B cell (primary cell): Measurements from ENCODE around the gene FAF1. TPM values are rescaled to one million over a fixed set of nuclear protein-coding genes. Genes with fewer than 3 reads are reported as not detected.
"Not testable (repeated sequence)": the region's sequence is repeated elsewhere in the genome, so short reads cannot be mapped to it uniquely, and the experiment has no call there.

ENCODE experiments used
- ATAC-seq: fragments of 200-7000 bp; cut with Tn5 transposase; one replicate; pipeline ENCODE4 v1.10.0; 2021; ENCODE audit warnings: low read depth, mild to moderate bottlenecking, moderate number of reproducible peaks, moderate library complexity
- CTCF ChIA-PET: fragments of 350-600 bp; sonication (Branson Sonifier 250); formaldehyde crosslinking; loops from one replicate; lab custom pipeline; 2021; ENCODE audit warnings: antibody characterized with exemption, inconsistent platforms; lab: Charles Lee
- POLR2A ChIA-PET: fragments of 350-600 bp; sonication (Branson Sonifier 250); formaldehyde crosslinking; loops from one replicate; lab custom pipeline; 2021; ENCODE audit warnings: antibody characterized with exemption; lab: Charles Lee
- DNase-seq: peaks from one replicate; pipeline ENCODE4 v3.0.0; 2013
- H2AFZ ChIP-seq: 2 replicates; pipeline ENCODE4 v1.6.1; 2012; ENCODE audit warnings: mild to moderate bottlenecking, low read depth, low read length; ENCODE audit not compliant: insufficient read depth, poor library complexity, severe bottlenecking
- H3K27ac ChIP-seq, 2 donors: 1 replicate in 1 of 2; 2 replicates in 1 of 2; pipeline ENCODE4 v1.5.1; 2012 to 2013; ENCODE audit warnings: low read length in 2 of 2, mild to moderate bottlenecking in 2 of 2, moderate library complexity in 1 of 2
- H3K27me3 ChIP-seq, 4 experiments: fragments of 200-600 bp in 1 of 4; sonication (generic) in 1 of 4; replicated peaks in 1 of 4; 1 replicate in 2 of 4; 2 replicates in 2 of 4; pipeline versions ENCODE4 v1.6.1 to v1.7.0; 2013 to 2016; ENCODE audit warnings: low read length in 3 of 4, mild to moderate bottlenecking in 2 of 4, mixed read lengths in 1 of 4, moderate library complexity in 1 of 4; ENCODE audit not compliant: insufficient read depth in 4 of 4, control insufficient read depth in 3 of 4; ENCODE audit errors: control extremely low read depth in 1 of 4
- H3K36me3 ChIP-seq, 2 experiments: replicated peaks in 1 of 2; 1 replicate in 1 of 2; 2 replicates in 1 of 2; pipeline versions ENCODE4 v1.6.1 to v1.7.1; 2013; ENCODE audit warnings: low read length in 1 of 2; ENCODE audit not compliant: insufficient read depth in 2 of 2, control insufficient read depth in 1 of 2; ENCODE audit errors: control extremely low read depth in 1 of 2, extremely low read depth in 1 of 2
- H3K4me1 ChIP-seq, 2 donors: fragments of 200-600 bp in 1 of 2; sonication (generic) in 1 of 2; 1 replicate in 1 of 2; 2 replicates in 1 of 2; pipeline versions ENCODE4 v1.5.1 to v1.6.1; 2013 to 2017; ENCODE audit warnings: low read length in 2 of 2; ENCODE audit not compliant: control insufficient read depth in 2 of 2, insufficient read depth in 2 of 2
- H3K4me2 ChIP-seq: replicated peaks from 2 replicates; pipeline ENCODE3; 2012; ENCODE audit warnings: mild to moderate bottlenecking, low read depth, low read length; ENCODE audit not compliant: poor library complexity, severe bottlenecking
- H3K4me3 ChIP-seq, 5 experiments: fragments of 200-600 bp in 1 of 5; sonication (generic) in 1 of 5; 1 replicate in 3 of 5; 2 replicates in 2 of 5; pipeline versions ENCODE4 v1.5.1 to v1.7.0; 2011 to 2016; ENCODE audit warnings: low read length in 4 of 5, mild to moderate bottlenecking in 4 of 5, low read depth in 2 of 5, control low read depth in 1 of 5, moderate library complexity in 1 of 5; ENCODE audit not compliant: insufficient read depth in 1 of 5; ENCODE audit errors: control extremely low read depth in 1 of 5, extremely low read depth in 1 of 5
- H3K79me2 ChIP-seq: fragments of 200-600 bp; sonication (generic); one replicate; pipeline ENCODE4 v1.6.0; 2016; ENCODE audit warnings: low read length; ENCODE audit not compliant: control insufficient read depth, insufficient read depth
- H3K9ac ChIP-seq: fragments of 200-600 bp; sonication (generic); 2 replicates; pipeline ENCODE4 v1.6.1; 2017; ENCODE audit warnings: mild to moderate bottlenecking, low read length, moderate library complexity
- H3K9me3 ChIP-seq, 3 donors: one replicate each; pipeline versions ENCODE4 v1.6.1 to v1.7.1; 2013; ENCODE audit warnings: low read length in 2 of 3; ENCODE audit not compliant: control insufficient read depth in 2 of 3, insufficient read depth in 1 of 3; ENCODE audit errors: control extremely low read depth in 1 of 3
- H4K20me1 ChIP-seq: 2 replicates; pipeline ENCODE4 v1.6.0; 2012; ENCODE audit warnings: mild to moderate bottlenecking, low read length; ENCODE audit not compliant: insufficient read depth, control insufficient read depth, poor library complexity, severe bottlenecking
- H3K27ac Mint-ChIP-seq: one replicate; pipeline ENCODE4 v1.8.0; 2021; ENCODE audit warnings: mixed read lengths
- H3K27me3 Mint-ChIP-seq: one replicate; pipeline ENCODE4 v1.8.0; 2021; ENCODE audit warnings: mixed read lengths
- H3K4me1 Mint-ChIP-seq: one replicate; pipeline ENCODE4 v1.8.0; 2021; ENCODE audit warnings: mixed read lengths
- H3K4me3 Mint-ChIP-seq: one replicate; pipeline ENCODE4 v1.8.0; 2021; ENCODE audit warnings: mixed read lengths
- H3K9me3 Mint-ChIP-seq: one replicate; pipeline ENCODE4 v1.8.0; 2022; ENCODE audit warnings: mixed read lengths; ENCODE audit not compliant: insufficient read depth
- EZH2 ChIP-seq: IDR thresholded peaks from 2 replicates; pipeline ENCODE4 v1.6.1; 2012; ENCODE audit warnings: borderline replicate concordance, low read depth, mild to moderate bottlenecking, moderate library complexity, low read length; ENCODE audit not compliant: insufficient read depth, poor library complexity, severe bottlenecking
- WGBS: methylation state at CpG from one replicate; pipeline ENCODE4 v1.1.5; 2013; ENCODE audit warnings: missing lambda C conversion rate; ENCODE audit not compliant: insufficient coverage; 5-methylcytosine and 5-hydroxymethylcytosine counted together
- intact Hi-C: fragments of 100-400 bp; cut with micrococcal nuclease; formaldehyde crosslinking; loops from one replicate; pipeline ENCODE4 v1.10.0; 2022
- polyA plus RNA-seq: library from polyadenylated mRNA; depleted of rRNA; stranded (reverse); fragments of >200 nt; gene quantifications from 2 replicates; pipeline ENCODE4 v1.2.3, GENCODE V29; 2012
- total RNA-seq, 2 donors: library from RNA; stranded (reverse); fragments of 120-200 nt in 1 of 2; gene quantifications; 1 replicate in 1 of 2; 2 replicates in 1 of 2; pipeline versions ENCODE4 v1.2.3 to v1.2.4, GENCODE V29; 2013 to 2022
- TF ChIP-seq, protein P1 (sequence below): fragments of 200-600 bp; IDR thresholded peaks from one replicate; pipeline ENCODE4 v1.8.0; 2022; ENCODE audit warnings: antibody characterized with exemption, mild to moderate bottlenecking

The FAF1 gene
- total and polyA plus RNA-seq, 2 donors (not counting 1 experiment from before 2014, with no cell fraction given) = 10.1 to 58.4 TPM

DNA sequence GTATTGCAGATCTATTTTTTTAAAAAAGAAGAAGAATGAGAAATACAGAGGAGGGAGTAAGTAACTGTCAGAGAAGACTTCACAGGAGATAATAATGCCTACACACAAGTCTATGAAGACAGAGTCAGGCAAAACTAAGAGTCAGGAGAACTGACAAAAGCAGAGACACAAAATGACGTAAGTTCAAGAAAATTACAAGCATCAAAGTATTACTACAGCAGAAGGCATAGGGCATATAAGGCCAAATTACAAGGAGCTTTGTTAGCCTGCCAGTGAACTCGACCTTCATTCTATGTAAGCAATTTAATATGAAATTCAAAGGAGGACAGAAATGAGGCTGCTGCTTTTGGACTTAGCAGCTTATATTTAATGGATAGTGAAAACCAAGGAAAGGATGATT, 23.7 kb downstream of the FAF1 start:
- H3K4me3 ChIP-seq = no peak overlapping the region
- no peaks in the 10 kb centered on the region for H3K36me3 ChIP-seq
- no peak overlapping the region for H2AFZ ChIP-seq
- no peak overlapping the region for H3K27ac Mint-ChIP-seq
- intact Hi-C loops = no loop called here
- peaks cover 0 to 8% (median 1%) of the 10 kb centered on the region in 3 donors for H3K9me3 ChIP-seq
- peaks cover 26% of the 10 kb centered on the region for H4K20me1 ChIP-seq
- no peak overlapping the region for H3K4me3 Mint-ChIP-seq
- no peak for ATAC-seq
- ChIA-PET CTCF (interaction anchor here (1.0 to 1.5 kb wide), 3 partner anchors 9 to 253 kb away, joined by 3 to 5 read pairs (median 3); no protein-coding TSS in a partner anchor), POLR2A (no interaction called here)
- no peaks in the 10 kb centered on the region for H3K27me3 Mint-ChIP-seq
- H3K4me1 ChIP-seq = peaks cover 0 to 11% of the 10 kb centered on the region in 2 donors
- 100% methylated on average over 1 of the region's 2 CpGs for WGBS
- H3K4me2 ChIP-seq = no peak overlapping the region
- H3K9ac ChIP-seq = no peak overlapping the region
- no peaks in the 10 kb centered on the region for H3K9me3 Mint-ChIP-seq
- peaks cover 36% of the 10 kb centered on the region for H3K4me1 Mint-ChIP-seq
- DNase-seq = no peak
- H3K27ac ChIP-seq = no peak overlapping the region
- peaks cover 39% of the 10 kb centered on the region for H3K79me2 ChIP-seq
- no peak for TF ChIP-seq EZH2
- TF ChIP-seq, protein P1, sequence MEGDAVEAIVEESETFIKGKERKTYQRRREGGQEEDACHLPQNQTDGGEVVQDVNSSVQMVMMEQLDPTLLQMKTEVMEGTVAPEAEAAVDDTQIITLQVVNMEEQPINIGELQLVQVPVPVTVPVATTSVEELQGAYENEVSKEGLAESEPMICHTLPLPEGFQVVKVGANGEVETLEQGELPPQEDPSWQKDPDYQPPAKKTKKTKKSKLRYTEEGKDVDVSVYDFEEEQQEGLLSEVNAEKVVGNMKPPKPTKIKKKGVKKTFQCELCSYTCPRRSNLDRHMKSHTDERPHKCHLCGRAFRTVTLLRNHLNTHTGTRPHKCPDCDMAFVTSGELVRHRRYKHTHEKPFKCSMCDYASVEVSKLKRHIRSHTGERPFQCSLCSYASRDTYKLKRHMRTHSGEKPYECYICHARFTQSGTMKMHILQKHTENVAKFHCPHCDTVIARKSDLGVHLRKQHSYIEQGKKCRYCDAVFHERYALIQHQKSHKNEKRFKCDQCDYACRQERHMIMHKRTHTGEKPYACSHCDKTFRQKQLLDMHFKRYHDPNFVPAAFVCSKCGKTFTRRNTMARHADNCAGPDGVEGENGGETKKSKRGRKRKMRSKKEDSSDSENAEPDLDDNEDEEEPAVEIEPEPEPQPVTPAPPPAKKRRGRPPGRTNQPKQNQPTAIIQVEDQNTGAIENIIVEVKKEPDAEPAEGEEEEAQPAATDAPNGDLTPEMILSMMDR = no peak
- no peaks in the 10 kb centered on the region for H3K27me3 ChIP-seq

DNA sequence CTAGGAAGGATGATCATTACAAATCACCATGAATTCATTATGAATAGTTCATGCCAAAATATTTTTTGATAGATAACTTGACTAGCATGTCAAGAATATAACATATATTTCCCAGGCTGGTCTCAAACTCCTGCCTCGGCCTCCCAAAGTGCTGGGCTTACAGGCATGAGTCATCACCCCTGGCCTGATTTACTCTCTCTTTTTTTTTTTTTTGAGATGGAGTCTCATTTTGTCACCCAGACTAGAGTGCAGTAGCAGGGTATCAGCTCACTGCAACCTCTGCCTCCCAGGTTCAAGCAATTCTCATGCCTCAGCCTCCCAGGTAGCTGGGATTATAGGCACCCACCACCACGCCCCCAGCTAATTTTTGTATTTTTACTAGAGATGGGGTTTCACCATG, 24.8 kb downstream of the FAF1 start:
- POLR2A ChIA-PET = not testable (repeated sequence)
- H3K79me2 ChIP-seq = peaks cover 29% of the 10 kb centered on the region

More for the DNA sequence above, 24.8 kb downstream of the FAF1 start:
- H3K27ac ChIP-seq, H3K4me3 ChIP-seq, H3K36me3 ChIP-seq, H2AFZ ChIP-seq, H3K27me3 Mint-ChIP-seq, H3K9ac ChIP-seq, H3K27me3 ChIP-seq, ATAC-seq, H3K9me3 Mint-ChIP-seq, H3K4me3 Mint-ChIP-seq, H3K4me2 ChIP-seq, H3K27ac Mint-ChIP-seq, DNase-seq, intact Hi-C loops: not testable (repeated sequence)
- Histone ChIP-seq H4K20me1 (peaks cover 24% of the 10 kb centered on the region), H3K9me3 (peaks cover 0 to 12% (median 2%) of the 10 kb centered on the region in 3 donors), H3K4me1 (peaks cover 0 to 11% of the 10 kb centered on the region in 2 donors)
- H3K4me1 Mint-ChIP-seq = peaks cover 38% of the 10 kb centered on the region
- no CpG with 5 or more reads among the region's 2 CpGs for WGBS
- CTCF ChIA-PET = interaction anchor here (0.5 to 1.5 kb wide), 3 partner anchors 10 to 62 kb away, joined by 3 to 5 read pairs (median 3); no protein-coding TSS in a partner anchor
